Measurements from ENCODE around the gene ASCL3. TPM values are rescaled to one million over a fixed set of nuclear protein-coding genes. Genes with fewer than 3 reads are reported as not detected.

ASCL3 gene
- total and polyA plus RNA-seq, 2 of the 8 experiments (the other 6 are each of a cell fraction or from before 2014, with no cell fraction given) = not detected

GRCh38 chr11:8980485-8980884, 37.7 kb upstream of the ASCL3 start:
- Histone ChIP-seq H3K27me3 (replicated peaks in 1 of 4; ENCODE audit: control insufficient read depth in 3 of 4, extremely low read depth in 1 of 4, insufficient read depth in 3 of 4, low read length in 3 of 4) (no peaks in the 10 kb centered on the region), H3K23ac (ENCODE audit: insufficient read length) (no peak overlapping the region), H2BK20ac (ENCODE audit: low read length) (no peak overlapping the region), H2BK15ac (ENCODE audit: low read length) (no peak overlapping the region), H4K5ac (ENCODE audit: insufficient read length, low read depth, low read length) (no peak overlapping the region), H4K20me1 (replicated peaks in 1 of 2; ENCODE audit: control insufficient read depth in 1 of 2, insufficient read depth in 2 of 2, low read length in 2 of 2) (no peaks in the 10 kb centered on the region), H2BK12ac (ENCODE audit: low read depth, low read length) (no peak overlapping the region), H3K9ac (replicated peaks in 1 of 4; ENCODE audit: extremely low read depth in 1 of 4, low read depth in 3 of 4, low read length in 3 of 4) (no peak overlapping the region), H2AK5ac (ENCODE audit: low read depth, low read length) (no peak overlapping the region), H3K27ac (ENCODE audit: low read depth, low read length) (no peak overlapping the region), H3K18ac (ENCODE audit: extremely low read depth, low read length) (no peak overlapping the region), H3K4me2 (ENCODE audit: insufficient read depth in 1 of 2, low read depth in 2 of 2, low read length in 2 of 2) (no peak overlapping the region), H3K36me3 (ENCODE audit: control insufficient read depth in 2 of 4, insufficient read depth in 4 of 4, low read length in 3 of 4) (no peaks in the 10 kb centered on the region), H3K4me1 (replicated peaks in 1 of 4; ENCODE audit: control insufficient read depth in 3 of 4, insufficient read depth in 4 of 4, low read length in 3 of 4) (no peaks in the 10 kb centered on the region), H3K23me2 (ENCODE audit: low read depth, low read length) (no peaks in the 10 kb centered on the region), H3K79me1 (ENCODE audit: low read depth, low read length) (no peaks in the 10 kb centered on the region), H3K79me2 (ENCODE audit: control insufficient read depth in 1 of 2, insufficient read depth in 2 of 2, low read length in 2 of 2) (no peaks in the 10 kb centered on the region), H3K14ac (ENCODE audit: insufficient read length) (no peak overlapping the region), H3K4ac (replicated peaks; ENCODE audit: insufficient read length, low read depth, low read length) (no peak overlapping the region), H3K56ac (replicated peaks; ENCODE audit: insufficient read length, low read depth, low read length) (no peak overlapping the region), H3K4me3 (ENCODE audit: extremely low read depth in 1 of 4, insufficient read depth in 2 of 4, low read depth in 3 of 4, low read length in 4 of 4) (no peak overlapping the region), H4K91ac (replicated peaks; ENCODE audit: insufficient read length, low read length) (no peak overlapping the region), H3K9me3 (ENCODE audit: insufficient read depth in 2 of 2, low read depth in 1 of 2, low read length in 1 of 2) (no peaks in the 10 kb centered on the region; a peak in 1 of 4 replicates), H4K8ac (ENCODE audit: extremely low read depth, insufficient read depth, low read length) (no peak overlapping the region), H2BK5ac (ENCODE audit: low read depth, low read length) (no peak overlapping the region), H2BK120ac (replicated peaks; ENCODE audit: low read depth, low read length) (no peak overlapping the region), H2AFZ (ENCODE audit: low read length) (no peak overlapping the region)
- WGBS, 2 experiments (ENCODE audit: extremely low coverage in 1 of 2, insufficient coverage in 1 of 2, insufficient read length in 1 of 2, insufficient replicate concordance in 2 of 2, low coverage in 1 of 2, low lambda C conversion rate in 2 of 2, missing lambda C conversion rate in 1 of 2) = 97% methylated on average over 3 of the region's 3 CpGs; no CpG with 5 or more reads in 1 of the 2 experiments
- POLR2A ChIA-PET (ENCODE audit: partially characterized antibody) = no interaction called here
- CTCF ChIA-PET (ENCODE audit: partially characterized antibody) = interaction anchor here (0.6 to 1.2 kb wide), 4 partner anchors 16 to 115 kb away, joined by 3 read pairs; no protein-coding TSS in a partner anchor
- FAIRE-seq (no peak), DNase-seq (ENCODE audit: low read depth in 1 of 2, low spot score in 2 of 2) (no peak)
- TF ChIP-seq RXRA (IDR thresholded peaks at IDR 0.05; ENCODE audit: insufficient read depth, low read depth, low read length) = no peak
- no peak for TF ChIP-seq FOSL1 (IDR thresholded peaks at IDR 0.05; ENCODE audit: insufficient read depth, low read depth, low read length)
- no peak for TF ChIP-seq CEBPB (IDR thresholded peaks at IDR 0.05; ENCODE audit: low read depth, low read length)
- no peak for TF ChIP-seq SP4 (IDR thresholded peaks at IDR 0.05; ENCODE audit: low read length)
- no peak for TF ChIP-seq TAF7 (optimal IDR thresholded peaks at IDR 0.05; ENCODE audit: borderline replicate concordance, low read depth, low read length)
- TF ChIP-seq ATF3 (IDR thresholded peaks at IDR 0.05; ENCODE audit: insufficient read depth, low read depth, low read length) = no peak
- TF ChIP-seq TCF12 (IDR thresholded peaks at IDR 0.05; ENCODE audit: low read depth, low read length) = no peak
- TF ChIP-seq KDM1A (IDR thresholded peaks at IDR 0.05; ENCODE audit: borderline replicate concordance, low read length) = no peak

Data from H1 (cell line).